NOMO-1 treated with dmso at 0.1 percent for 144 hours (cell line): ENCODE data around the gene TPM1.
"Not testable (repeated sequence)": the region's sequence is repeated elsewhere in the genome, so short reads cannot be mapped to it uniquely, and the experiment has no call there.

Source experiments
- DNase-seq: peaks from one replicate; lab custom pipeline; 2025; ENCODE audit not compliant: unreplicated experiment; lab: John Stamatoyannopoulos, UW

Gene TPM1

GRCh38 chr15:63090887-63091286 lies 48.3 kb downstream of the TPM1 start:
- no peak for DNase-seq

GRCh38 chr15:63091679-63092446 lies 49.3 kb downstream of the TPM1 start:
- no peak for DNase-seq

- peak; percentile 53 for DNase-seq
Measured at GRCh38 chr15:63093486-63094205, 51.1 kb downstream of the TPM1 start.

GRCh38 chr15:63094495-63094931 lies 52.0 kb downstream of the TPM1 start:
- no peak for DNase-seq

GRCh38 chr15:63096178-63096577 lies 53.6 kb downstream of the TPM1 start:
- no peak for DNase-seq

- DNase-seq = not testable (repeated sequence)
Measured at GRCh38 chr15:63098901-63099300, 56.4 kb downstream of the TPM1 start.

GRCh38 chr15:63099581-63099980 lies 57.0 kb downstream of the TPM1 start:
- not testable (repeated sequence) for DNase-seq

- no peak for DNase-seq
Measured at GRCh38 chr15:63103416-63103815, 60.9 kb downstream of the TPM1 start.

GRCh38 chr15:63104727-63105126 lies 62.2 kb downstream of the TPM1 start:
- peak; percentile 43 for DNase-seq

- DNase-seq = peak; percentile 5
Measured at GRCh38 chr15:63105354-63105753, 62.8 kb downstream of the TPM1 start.

GRCh38 chr15:63107895-63108546 lies 65.5 kb downstream of the TPM1 start:
- DNase-seq = peak; percentile 3

GRCh38 chr15:63109498-63109897 lies 67.0 kb downstream of the TPM1 start:
- DNase-seq = no peak

- DNase-seq = no peak
Measured at GRCh38 chr15:63109920-63110319, 67.4 kb downstream of the TPM1 start.

GRCh38 chr15:63110428-63111026 lies 68.0 kb downstream of the TPM1 start:
- no peak for DNase-seq

- DNase-seq = no peak
Measured at GRCh38 chr15:63111481-63111880, 68.9 kb downstream of the TPM1 start.

GRCh38 chr15:63112871-63113270 lies 70.3 kb downstream of the TPM1 start:
- DNase-seq = no peak

GRCh38 chr15:63114465-63114864 lies 71.9 kb downstream of the TPM1 start:
- no peak for DNase-seq
